Kidney (tissue), 14 donors: Measurements from ENCODE around the gene ZBED4. TPM values are rescaled to one million over a fixed set of nuclear protein-coding genes. Genes with fewer than 3 reads are reported as not detected.
"Not testable (repeated sequence)": the region's sequence is repeated elsewhere in the genome, so short reads cannot be mapped to it uniquely, and the experiment has no call there.

Experiments used
- DNase-seq, 5 donors: peaks; one replicate each; pipeline ENCODE4 v3.0.0-alpha.2; 2013 to 2020
- FAIRE-seq: peaks from 2 replicates; lab custom pipeline; 2012; peaks lifted over from hg19 to GRCh38; lab: Jason Lieb, UNC
- H3K27ac ChIP-seq, 2 donors: one replicate each; pipeline ENCODE4 v1.7.0; 2013; ENCODE audit warnings: low read depth in 2 of 2, low read length in 2 of 2, inconsistent platforms in 1 of 2
- H3K27me3 ChIP-seq: one replicate; pipeline ENCODE4 v1.7.1; 2013; ENCODE audit warnings: low read length, inconsistent platforms; ENCODE audit not compliant: control insufficient read depth, insufficient read depth
- H3K36me3 ChIP-seq, 3 donors: one replicate each; pipeline versions ENCODE4 v1.7.0 to v1.7.1; 2013; ENCODE audit warnings: low read length in 3 of 3, control low read depth in 1 of 3, inconsistent platforms in 1 of 3; ENCODE audit not compliant: insufficient read depth in 3 of 3, control insufficient read depth in 2 of 3
- H3K4me1 ChIP-seq, 3 donors: one replicate each; pipeline versions ENCODE4 v1.7.0 to v1.7.1; 2013; ENCODE audit warnings: low read length in 3 of 3, inconsistent platforms in 1 of 3, low read depth in 1 of 3; ENCODE audit not compliant: control insufficient read depth in 2 of 3, insufficient read depth in 2 of 3
- H3K4me3 ChIP-seq, 3 donors: one replicate each; pipeline versions ENCODE4 v1.7.0 to v1.8.1; 2013; ENCODE audit warnings: low read length in 3 of 3, control low read depth in 1 of 3, inconsistent platforms in 1 of 3
- H3K9ac ChIP-seq, 3 donors: one replicate each; pipeline versions ENCODE4 v1.7.0 to v1.7.1; 2013; ENCODE audit warnings: low read length in 3 of 3, control low read depth in 1 of 3, inconsistent platforms in 1 of 3
- H3K9me3 ChIP-seq, 3 donors: one replicate each; pipeline versions ENCODE4 v1.7.0 to v1.7.1; 2013; ENCODE audit warnings: low read length in 3 of 3, control low read depth in 1 of 3, inconsistent platforms in 1 of 3; ENCODE audit not compliant: control insufficient read depth in 2 of 3, insufficient read depth in 1 of 3
- CTCF ChIP-seq: IDR thresholded peaks from 3 replicates; pipeline ENCODE4 v1.5.1; 2012; ENCODE audit warnings: mild to moderate bottlenecking, moderate library complexity, borderline replicate concordance; ENCODE audit not compliant: insufficient read depth; ENCODE audit errors: extremely low read depth
- intact Hi-C: fragments of 100-400 bp; cut with DNase I; formaldehyde crosslinking; loops from one replicate; pipeline ENCODE4 v1.11.1; 2022
- polyA plus RNA-seq: library from polyadenylated mRNA; stranded (reverse); fragments of 350-450 nt; fragmentation: Illumina TruSeq; extraction: RNeasy Lipid Tissue Mini Kit (QIAGEN cat#74804); gene quantifications from one replicate; pipeline ENCODE4 v1.2.3, GENCODE V29; 2014; ENCODE audit warnings: low read depth, low replicate concordance; ENCODE audit not compliant: insufficient read depth
- total RNA-seq: library from RNA; stranded (reverse); fragmentation: NEBNext Ultra II Directional; extraction: Animal tissue kit (Norgen Biotek cat#: 25700); gene quantifications from one replicate; pipeline ENCODE4 v1.2.1, GENCODE V29; 2021
- donor health status: control.
- donor health status: control.
- donor health status: control.
- donor health status: control.
- donor health status: control.
- donor health status: DM: yes; HTN: yes; CAD: no.
- donor health status: Normal renal cell carcinoma (clear cell type).

The ZBED4 gene
- total and polyA plus RNA-seq, 2 donors from 2014 or later = 2.1 to 12.9 TPM

GRCh38 chr22:49815641-49816091, 38.0 kb upstream of the ZBED4 start:
- DNase-seq (peak in 1 of 5 donors; percentile 84), FAIRE-seq (no peak)
- no peak for TF ChIP-seq CTCF
- Histone ChIP-seq H3K27ac (no peak overlapping the region), H3K9ac (no peak overlapping the region), H3K9me3 (no peaks in the 10 kb centered on the region), H3K4me3 (no peak overlapping the region), H3K27me3 (no peaks in the 10 kb centered on the region), H3K36me3 (peaks cover 4 to 28% (median 4%) of the 10 kb centered on the region in 3 donors), H3K4me1 (peaks cover 0 to 10% (median 6%) of the 10 kb centered on the region in 3 donors)
- intact Hi-C loops = no loop called here

GRCh38 chr22:49817359-49817758, 36.3 kb upstream of the ZBED4 start:
- intact Hi-C loops = no loop called here
- TF ChIP-seq CTCF = no peak

GRCh38 chr22:49820984-49821383, 32.7 kb upstream of the ZBED4 start:
- intact Hi-C loops = no loop called here
- FAIRE-seq (no peak), DNase-seq (no peak)
- H3K4me1 ChIP-seq = peaks cover 0 to 23% (median 14%) of the 10 kb centered on the region in 3 donors
- no peaks in the 10 kb centered on the region for H3K9me3 ChIP-seq
- H3K9ac ChIP-seq = no peak overlapping the region
- H3K36me3 ChIP-seq = peaks cover 7 to 42% (median 16%) of the 10 kb centered on the region in 3 donors
- H3K4me3 ChIP-seq = no peak overlapping the region
- no peak overlapping the region for H3K27ac ChIP-seq
- H3K27me3 ChIP-seq = no peaks in the 10 kb centered on the region
- TF ChIP-seq CTCF = no peak

More at GRCh38 chr22:49817359-49817758, 36.3 kb upstream of the ZBED4 start:
- peaks cover 4 to 30% (median 6%) of the 10 kb centered on the region in 3 donors for H3K36me3 ChIP-seq
- H3K9ac ChIP-seq = no peak overlapping the region
- H3K4me1 ChIP-seq = peaks cover 0 to 8% (median 6%) of the 10 kb centered on the region in 3 donors
- no peaks in the 10 kb centered on the region for H3K9me3 ChIP-seq
- H3K27me3 ChIP-seq = no peaks in the 10 kb centered on the region
- no peak for FAIRE-seq
- no peak for DNase-seq
- no peak overlapping the region for H3K27ac ChIP-seq
- H3K4me3 ChIP-seq = no peak overlapping the region

- H3K9me3 ChIP-seq, H3K27me3 ChIP-seq, FAIRE-seq, DNase-seq, H3K4me3 ChIP-seq, intact Hi-C loops, H3K9ac ChIP-seq, H3K27ac ChIP-seq: not testable (repeated sequence)
- Histone ChIP-seq H3K36me3 (peaks cover 7 to 41% (median 16%) of the 10 kb centered on the region in 3 donors), H3K4me1 (peaks cover 0 to 27% (median 9%) of the 10 kb centered on the region in 3 donors)
Observed at GRCh38 chr22:49821741-49822140, 31.9 kb upstream of the ZBED4 start.
